Ramos (cell line): ENCODE data around the gene CKAP4.

Experiments used
- in situ Hi-C: fragments of 300-500 bp; cut with MboI; formaldehyde crosslinking; loops from one replicate; pipeline ENCODE4 v1.14.3; 2022; ENCODE audit warnings: low sequenced_read_pairs; ENCODE audit not compliant: unreplicated experiment

Gene CKAP4

DNA sequence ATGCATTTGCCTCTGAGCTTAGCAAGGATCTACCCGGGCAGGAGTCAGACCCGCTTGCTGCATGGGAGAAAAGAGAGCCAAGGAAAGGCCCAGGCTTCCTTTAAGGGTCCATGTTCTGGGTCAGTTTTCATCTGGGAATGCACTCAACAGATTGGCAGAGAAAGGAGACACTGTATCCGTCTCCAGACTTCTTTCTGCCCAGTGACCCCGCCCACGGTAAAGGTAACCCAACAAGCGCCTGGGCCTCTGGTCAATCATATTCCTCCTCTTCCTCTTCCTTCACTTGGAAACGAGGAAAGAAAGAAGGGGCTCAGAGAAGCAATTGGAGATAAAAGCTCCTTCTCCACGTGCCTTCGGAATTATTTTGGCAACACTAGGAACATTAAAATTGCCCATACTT, 27.6 kb upstream of the CKAP4 start:
- in situ Hi-C loops: no loop called here

DNA sequence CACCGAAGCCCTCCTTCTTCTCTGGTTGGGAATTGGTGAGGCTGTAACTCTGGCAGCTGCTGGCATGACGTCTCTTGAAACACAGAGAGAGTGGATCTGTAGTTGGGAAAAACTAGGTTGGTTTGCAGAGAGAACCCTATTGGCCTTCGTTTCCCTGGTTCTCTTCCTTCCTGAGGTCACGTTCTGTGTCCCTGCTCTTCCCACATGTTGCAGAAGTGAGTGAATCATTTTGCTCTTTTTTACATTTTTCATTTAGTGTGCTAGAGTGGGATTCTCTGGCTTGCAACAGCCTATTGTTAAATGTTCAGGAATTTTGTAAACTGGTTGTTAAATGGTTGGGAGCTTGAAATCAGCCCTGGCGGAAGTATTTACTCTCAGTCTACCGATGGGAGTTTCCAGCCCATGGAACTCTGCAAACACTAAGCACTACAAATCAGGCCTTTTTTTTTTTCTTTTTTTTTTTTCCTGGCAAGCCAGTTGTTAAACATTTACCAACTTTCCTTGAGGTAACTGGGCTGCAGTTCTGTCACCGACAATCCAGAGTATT, 26.8 kb upstream of the CKAP4 start:
- in situ Hi-C loops: no loop called here

DNA sequence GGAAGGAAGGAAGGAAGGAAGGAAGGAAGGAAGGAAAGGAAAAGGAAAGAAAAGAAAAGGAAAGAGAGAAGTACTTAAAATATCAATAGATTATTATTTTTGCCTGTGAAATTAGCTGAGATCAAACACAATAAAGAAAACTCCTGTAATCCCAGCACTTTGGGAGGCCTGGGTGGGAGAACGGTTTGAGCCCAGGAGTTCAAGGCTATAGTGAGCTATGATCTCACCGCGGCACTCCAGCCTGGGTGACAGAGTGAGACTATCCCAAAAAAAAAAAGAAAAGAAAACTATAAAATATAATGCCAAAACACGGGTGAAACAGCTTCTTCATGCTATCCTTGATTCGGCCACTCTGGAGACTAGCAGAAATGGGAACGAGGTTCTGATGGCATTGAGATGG, 26.2 kb upstream of the CKAP4 start:
- in situ Hi-C loops: no loop called here

DNA sequence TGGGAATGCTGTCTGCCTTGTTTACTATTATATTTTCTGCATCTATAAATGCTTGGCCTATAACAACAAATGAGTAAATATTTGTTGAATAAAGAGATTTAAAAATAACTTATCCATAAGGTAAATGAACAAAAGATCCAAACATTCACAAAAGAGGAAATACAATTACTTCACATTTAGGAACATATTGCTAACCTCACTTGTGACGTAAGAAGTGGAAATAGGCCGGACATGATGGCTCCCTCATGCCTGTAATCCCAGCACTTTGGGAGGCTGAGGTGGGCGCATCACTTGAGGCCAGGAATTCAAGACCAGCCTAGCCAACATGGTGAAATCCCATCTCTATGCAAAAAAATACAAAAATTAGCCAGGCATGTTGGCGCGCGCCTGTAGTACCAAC, 25.7 kb upstream of the CKAP4 start:
- in situ Hi-C loops: no loop called here

DNA sequence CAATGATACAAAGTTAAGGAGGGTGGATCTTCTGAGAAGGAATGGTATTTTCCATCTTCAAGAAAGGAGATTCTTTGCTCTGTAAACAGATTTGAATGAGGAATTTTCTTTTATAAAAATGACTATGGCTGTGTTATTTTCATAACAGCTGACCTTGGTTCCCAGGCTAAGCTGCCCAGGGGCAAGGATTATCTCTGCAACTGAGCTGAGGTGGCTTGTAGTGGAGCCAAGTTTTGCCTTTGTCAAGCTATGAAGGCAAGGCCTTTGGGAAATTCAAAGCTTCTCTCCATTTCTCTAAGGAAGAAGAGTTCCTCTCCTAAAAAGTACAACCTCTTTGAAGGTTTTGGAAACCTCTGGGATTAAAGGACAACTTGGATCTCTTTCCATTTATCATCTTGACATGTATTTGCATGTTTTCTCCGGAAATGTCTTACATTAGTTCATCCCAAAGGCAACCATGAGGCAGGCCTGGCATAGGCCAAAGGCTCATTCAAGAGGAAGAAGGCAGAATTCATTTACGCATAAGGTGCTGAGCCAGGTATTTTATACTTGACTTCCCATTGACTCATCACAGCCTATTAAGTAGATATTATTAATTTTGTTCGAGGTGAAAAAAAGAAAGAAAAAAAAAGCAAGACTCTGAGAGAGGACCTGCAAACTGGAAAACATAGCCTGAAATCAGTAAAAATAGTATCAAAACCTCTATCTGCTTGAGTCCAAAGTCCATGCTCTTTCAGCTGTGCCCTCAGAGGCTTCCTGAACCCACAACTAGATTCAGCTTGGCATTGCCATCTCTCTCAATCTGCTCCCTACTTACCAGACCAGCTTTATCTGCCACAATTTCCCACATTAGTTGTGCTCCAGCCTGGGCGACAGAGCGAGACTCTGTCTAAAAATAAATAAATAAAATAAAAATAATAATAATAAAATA, 24.0 kb upstream of the CKAP4 start:
- in situ Hi-C loops: no loop called here

DNA sequence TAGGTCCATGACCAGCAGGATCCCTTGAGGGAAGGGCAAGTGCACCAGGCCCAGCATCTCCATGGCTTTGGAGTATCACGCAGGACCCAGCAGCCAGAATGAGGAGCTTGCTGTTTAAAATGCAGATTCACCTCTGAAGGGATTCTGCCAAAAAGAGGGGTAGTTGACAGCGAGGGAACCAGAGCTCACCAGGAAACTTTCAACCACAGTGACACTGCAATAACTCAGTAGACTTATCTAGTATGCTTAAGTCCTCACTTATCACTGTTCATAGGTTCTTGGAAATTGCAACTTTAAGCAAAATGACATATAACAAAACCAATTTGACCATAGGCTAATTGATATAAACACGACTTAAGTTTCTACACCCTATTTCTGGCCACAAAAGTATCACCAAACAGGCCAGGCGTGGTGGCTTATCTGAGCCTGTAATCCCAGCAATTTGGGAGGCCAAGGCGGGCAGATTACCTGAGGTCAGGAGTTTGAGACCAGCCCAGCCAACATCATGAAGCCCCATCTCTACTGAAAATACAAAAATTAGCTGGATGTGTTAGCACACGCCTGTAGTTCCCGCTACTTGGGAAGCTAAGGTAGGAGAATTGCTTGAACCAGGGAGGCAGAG, 21.4 kb upstream of the CKAP4 start:
- in situ Hi-C loops: no loop called here

DNA sequence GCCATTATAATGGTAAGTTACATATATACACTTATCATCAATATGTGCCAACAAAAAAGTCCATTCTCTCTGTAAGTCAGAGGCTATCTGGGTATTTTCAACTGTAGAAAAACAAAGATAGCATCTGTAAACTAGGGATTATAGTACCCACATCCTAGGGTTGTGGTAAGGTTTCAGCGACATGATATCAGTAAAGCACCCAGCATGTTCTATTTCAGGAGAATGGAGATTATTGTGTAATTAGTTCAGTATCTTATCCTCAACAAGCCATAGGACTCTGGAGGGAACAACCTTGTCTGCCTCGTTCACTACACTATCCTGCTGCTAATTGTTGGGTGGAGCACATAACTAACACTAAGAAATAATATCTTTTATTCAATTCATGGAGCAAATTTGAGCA, 19.7 kb upstream of the CKAP4 start:
- in situ Hi-C loops: no loop called here

DNA sequence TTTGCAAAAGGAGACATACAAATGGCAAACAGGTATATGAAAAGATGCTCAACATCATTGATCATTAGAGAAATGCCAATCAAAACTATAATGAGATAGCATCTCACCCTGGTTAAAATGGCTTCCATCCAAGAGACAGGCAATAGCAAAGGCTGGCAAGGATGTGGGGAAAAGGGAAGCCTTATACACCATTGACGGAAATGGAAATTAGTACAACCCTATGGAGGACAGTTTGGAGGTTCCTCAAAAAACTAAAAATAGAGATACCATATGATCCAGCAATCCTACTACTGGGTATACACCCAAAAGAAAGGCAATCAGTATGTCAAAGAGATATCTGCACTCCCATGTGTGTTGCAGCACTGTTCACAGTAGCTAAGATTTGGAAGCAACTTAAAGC, 17.3 kb upstream of the CKAP4 start:
- in situ Hi-C loops: no loop called here

DNA sequence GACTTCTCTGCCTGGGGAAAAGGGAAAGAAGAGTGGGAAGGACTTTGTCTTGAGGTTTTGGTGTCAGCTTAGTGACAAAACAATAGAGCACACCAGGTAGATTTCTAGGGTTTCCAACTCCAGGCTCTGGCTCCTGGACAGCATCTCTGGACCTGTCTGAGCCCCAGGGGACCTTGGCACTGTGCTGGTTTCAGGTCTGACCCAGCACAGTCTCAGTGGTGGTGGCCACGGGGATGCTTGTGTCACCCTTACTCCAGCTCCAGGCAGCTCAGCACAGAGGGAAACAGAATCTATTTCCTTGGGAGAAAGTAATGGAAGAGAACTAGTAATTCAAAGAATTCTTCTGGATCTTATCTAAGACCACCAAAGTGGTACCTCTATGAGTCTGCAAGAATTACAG, 11.1 kb upstream of the CKAP4 start:
- in situ Hi-C loops: no loop called here

DNA sequence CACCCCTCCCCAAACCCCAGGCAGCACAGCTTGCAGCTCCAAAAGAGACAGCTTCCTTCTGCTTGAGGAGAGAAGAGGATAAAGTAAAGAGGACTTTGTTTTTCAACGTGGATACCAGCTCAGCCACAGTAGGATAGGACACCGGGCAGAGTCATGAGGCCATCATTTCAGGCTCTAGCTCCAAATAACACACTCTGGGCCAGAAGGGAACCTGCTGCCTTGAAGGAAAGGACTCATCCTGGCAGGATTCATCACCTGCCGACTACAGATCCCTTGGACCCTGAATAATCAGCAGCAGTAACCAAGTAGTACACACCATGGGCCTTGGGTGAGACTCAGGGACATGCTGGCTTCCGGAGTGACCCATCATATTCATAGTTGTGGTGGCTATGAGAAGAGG, 10.4 kb upstream of the CKAP4 start:
- in situ Hi-C loops: no loop called here

DNA sequence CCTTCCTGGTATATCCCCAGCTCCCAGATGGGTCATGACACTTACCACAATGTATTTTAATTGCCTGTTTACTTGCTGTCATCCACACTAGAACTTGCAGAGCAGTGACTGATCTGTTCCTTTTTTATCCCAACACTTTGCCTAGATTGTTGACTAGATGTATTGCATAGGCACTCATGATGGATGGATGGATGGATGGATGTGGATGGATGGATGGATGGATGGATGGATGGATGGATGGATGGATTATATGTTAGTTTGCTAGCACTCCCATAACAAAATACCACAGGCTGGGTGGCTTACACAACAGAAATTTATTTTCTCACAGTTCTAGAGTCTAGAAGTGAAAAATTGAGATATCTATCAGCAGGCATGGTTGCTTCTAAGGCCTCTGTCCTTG, 8.7 kb upstream of the CKAP4 start:
- in situ Hi-C loops: no loop called here

DNA sequence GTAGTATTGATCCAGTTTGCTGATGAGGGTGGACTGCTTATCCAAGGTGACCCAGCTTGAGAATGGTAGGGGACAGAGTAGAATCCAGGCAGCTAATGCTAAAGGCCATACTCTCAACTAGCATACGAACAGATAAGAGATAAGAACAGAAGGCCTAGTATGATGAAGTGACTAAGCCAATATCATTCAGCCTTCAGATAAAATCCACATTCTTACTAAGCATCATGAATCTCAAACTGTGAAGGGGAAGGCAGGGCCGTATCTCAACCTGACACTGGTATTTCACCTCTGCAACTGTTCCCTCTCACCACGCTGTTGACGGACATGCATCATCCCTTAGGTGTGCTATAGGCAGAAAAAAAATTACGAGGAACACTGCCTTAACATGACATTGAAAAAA, 8.1 kb upstream of the CKAP4 start:
- in situ Hi-C loops: no loop called here

DNA sequence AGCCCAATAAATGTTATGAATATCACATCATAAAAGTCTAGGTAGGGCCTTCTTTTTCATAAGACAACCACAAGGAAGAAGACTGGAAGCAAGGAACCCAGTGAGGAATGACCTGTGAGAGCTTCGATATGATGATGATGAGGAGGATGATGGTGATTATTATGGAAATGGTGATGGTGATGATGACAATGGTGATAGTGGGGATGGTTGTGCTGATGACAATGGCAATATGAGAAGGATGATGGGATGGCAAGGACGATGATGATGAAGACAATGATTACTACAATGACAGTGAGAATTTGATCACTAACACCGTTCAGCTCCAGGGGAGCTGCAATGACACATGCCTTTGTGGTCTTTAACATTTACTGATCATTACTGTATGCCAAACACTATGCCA, 7.7 kb upstream of the CKAP4 start:
- in situ Hi-C loops: no loop called here

DNA sequence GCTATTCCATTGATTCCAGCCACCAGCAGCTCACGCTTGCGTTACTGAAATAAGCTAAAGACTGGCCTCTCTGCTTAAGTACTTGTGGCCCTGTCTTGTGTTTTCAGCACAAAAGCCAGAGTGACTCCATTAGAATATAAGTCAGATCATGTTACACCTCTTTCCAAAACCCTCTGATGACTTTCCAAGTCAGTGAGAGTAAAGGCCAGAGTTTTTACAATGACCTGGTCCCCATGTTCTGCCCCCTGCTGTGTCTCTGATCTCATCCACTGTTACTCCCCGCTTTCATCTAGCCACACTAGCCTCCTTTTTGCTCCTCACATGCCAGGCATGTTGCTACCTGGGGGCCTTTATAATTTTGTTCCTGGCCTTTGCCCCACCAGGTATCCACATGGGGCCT, 6.9 kb upstream of the CKAP4 start:
- in situ Hi-C loops: no loop called here

DNA sequence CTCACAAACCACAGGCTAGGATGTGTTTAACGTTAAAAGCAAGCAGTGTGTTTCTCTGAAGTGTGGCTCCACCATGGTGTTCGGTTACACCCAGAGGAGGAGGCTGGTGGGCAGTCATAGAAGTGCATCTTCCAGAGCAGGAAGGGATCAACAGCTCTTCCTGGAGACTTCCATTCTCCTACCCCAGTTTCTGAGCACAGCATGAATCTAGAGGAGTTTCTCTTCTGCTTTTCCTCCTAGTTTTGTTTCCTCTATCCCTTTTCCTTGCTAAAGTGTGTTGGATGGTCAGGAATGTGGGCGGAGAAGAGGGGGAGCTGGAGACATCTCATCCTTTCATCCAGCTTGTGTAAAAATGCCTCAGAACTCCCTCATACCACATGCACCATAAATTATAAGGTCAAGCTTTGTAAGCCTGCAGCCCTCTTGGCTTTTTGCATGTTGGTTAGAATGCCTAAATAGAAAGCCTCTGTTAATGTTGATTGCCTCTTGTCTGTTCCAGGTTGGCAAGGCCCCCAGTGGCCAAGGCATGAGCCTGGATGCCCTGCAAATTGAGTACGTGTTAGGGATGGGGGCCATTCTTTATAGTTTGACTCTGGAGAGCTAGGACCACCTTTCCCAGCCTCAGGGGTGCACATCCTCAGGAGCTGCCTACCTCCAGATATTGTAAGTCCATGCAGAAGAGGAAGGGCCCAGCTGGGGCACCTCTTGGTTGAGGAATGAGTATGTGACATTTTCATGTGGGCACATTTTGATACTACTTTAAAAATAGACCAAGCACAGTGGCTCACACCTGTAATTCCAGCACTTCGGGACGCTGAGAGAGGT, 4.0 kb upstream of the CKAP4 start:
- in situ Hi-C loops: no loop called here

DNA sequence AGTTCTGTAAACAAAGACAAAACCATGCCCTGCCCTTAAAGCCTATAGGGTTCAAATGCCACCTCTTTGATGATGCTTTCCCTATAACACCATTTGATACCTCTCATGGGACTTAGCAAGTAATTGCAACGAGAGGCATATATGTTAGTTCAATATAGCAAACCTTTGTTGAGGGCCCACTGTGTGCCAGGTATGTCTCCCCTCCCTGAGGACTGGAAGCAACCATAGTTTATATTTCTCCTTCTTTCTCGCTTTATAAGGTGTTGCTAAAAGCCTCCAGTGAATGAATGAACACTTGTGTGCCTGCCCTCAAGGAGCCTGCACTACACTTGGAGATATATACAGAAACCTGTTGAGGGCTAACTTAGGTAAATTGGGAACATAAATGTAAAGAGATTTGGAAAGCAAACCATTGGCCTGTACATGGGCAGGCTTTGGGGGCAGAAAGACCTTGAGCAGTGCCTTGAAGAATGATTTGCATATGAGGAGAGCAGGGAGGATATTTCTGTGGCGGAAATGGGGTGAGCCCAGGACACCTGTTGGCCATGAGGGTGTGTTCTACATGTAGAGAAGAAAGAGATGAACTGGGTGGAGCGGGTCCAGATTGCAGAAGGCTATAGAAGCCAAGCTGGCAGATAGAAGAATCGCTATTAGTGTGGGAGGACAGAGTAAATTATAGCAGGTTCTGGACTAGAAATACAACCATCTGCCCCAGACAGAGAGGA, 1.8 kb upstream of the CKAP4 start:
- in situ Hi-C loops: no loop called here

DNA sequence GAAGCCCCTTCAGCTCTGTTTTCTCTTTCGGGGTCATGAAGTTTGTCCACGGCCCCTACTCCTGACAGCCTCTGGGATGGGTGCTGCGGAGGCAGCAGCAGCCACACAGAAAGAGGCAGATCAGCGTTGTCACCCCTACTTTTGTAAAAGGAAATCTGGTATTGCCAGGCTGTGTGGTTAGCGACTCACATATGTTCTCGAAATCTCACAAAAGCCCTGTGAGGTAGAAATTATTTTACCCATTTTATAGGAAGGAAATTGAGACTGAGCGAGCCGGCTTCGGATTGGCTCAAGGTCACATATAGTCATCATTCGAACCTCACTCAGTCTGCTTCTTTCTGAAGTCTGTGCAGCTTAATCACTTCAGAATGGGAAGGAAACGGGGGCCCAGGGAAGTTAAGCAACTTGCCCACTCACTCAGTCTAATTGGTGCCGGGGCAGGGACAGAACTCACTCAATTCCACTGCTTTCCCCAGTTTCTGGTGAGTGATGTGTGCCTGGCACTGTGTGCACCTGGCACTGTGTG, 1.1 kb upstream of the CKAP4 start:
- in situ Hi-C loops: no loop called here

DNA sequence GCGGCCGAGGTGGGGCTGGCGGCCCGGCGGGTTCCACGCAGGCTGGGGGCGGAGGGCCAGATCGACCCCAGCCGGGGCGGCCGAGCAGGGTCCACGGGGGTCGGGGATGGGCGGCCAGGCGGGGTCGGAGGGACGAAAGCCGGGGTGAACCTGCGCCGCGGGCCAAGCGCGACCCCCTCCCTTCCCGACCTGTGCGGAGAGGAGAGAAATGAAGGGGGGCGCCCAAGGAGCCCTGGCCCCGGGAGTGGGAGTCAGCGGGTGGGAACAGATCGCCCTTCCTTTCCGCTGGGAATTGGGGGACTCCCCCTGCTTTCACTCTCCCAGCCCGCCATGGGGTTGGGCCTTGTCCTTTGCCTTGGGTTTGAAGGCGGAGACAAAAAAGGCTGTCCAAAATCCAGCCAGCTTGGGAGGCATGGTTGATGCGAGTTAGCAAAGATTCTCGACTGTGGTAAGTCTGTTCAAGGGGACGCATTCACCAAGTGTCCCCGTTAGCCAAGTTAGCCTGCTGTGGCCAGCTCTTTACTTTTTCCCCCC, 559 bp upstream of the CKAP4 start:
- in situ Hi-C loops: no loop called here

DNA sequence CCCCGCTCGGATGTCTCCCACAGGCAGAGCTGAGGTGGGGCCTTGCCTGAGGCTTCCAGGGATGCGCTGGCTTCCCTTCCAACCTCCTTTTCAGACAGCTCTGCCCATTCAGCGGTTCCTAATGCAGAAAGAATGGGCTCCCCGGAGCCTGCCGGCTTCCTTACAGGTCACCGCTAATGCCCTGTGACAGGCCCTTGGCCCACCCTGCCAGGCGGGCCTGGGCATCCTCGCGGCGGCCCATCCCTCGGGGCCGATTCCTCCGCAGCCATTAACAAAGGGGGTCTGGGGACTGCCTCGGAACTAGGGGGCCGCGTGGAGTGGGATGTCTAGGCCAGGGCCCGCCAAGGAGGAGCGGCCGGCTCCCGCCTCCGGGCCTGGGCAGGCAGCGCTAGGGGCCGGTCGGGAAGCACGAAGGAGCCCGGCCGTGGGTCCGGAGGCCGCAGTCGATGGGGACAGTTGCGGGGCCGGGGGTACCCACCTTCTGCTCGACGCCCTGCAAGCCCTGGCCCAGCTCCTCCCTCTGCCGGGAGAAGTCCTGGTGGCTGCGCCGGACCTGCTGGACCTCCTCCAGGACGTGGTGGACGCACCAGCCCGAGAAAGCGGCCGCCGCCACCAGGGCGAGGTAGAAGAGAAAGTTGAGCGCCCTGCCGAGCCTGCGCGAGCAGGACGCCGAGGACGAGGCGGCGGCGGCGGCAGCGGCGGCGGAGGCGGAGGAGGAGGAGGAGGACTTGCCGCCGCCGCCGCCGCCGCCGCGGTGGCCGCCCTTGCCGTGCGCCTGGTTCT, 738 bp downstream of the CKAP4 start:
- in situ Hi-C loops: no loop called here
